ENCODE results near the gene SMPDL3A.
"Not testable (repeated sequence)": the region's sequence is repeated elsewhere in the genome, so short reads cannot be mapped to it uniquely, and the experiment has no call there.

SMPDL3A gene

DNA sequence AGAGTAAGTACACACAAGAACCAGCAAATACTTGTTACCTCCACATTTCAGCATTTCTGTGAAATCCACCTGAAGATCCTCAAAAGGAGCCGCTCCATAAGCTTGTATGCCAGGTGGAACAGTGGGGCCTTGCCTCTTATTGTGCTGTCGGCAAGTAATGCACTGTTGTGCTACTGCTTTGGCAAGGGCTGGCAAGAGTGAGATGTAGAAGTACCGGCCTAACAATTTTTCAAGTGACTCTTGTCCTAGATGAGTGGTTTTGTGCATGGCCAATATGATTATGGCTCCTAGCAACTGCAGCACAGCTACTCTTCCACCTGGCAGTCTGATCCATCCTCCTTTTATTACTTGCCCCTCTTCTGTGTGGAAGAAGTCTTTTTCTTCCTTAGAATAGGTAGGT lies 44.2 kb upstream of the SMPDL3A start:
- not testable (repeated sequence) for H3K9ac ChIP-seq (ENCODE audit: low read length); H3K4ac ChIP-seq (ENCODE audit: low read depth in 1 of 2, low read length in 2 of 2); H3K27ac ChIP-seq (ENCODE audit: low read length, poor library complexity, severe bottlenecking); H2BK5ac ChIP-seq (ENCODE audit: low read depth, low read length, poor library complexity, severe bottlenecking); H3K79me1 ChIP-seq (replicated peaks; ENCODE audit: low read length, poor library complexity, severe bottlenecking); H3K4me3 ChIP-seq (ENCODE audit: insufficient read depth in 1 of 2, low read depth in 1 of 2, low read length in 2 of 2); H4K91ac ChIP-seq (ENCODE audit: low read length); H3K4me2 ChIP-seq (ENCODE audit: low read length, poor library complexity, severe bottlenecking); H3K18ac ChIP-seq (ENCODE audit: low read depth in 1 of 2, low read length in 2 of 2); H2BK15ac ChIP-seq (ENCODE audit: low read depth, poor library complexity, severe bottlenecking); H2BK12ac ChIP-seq (ENCODE audit: low read length in 2 of 2); H3K4me1 ChIP-seq (ENCODE audit: control insufficient read depth, insufficient read depth, low read depth, low read length); H3K23ac ChIP-seq (ENCODE audit: low read length in 2 of 2); H2BK120ac ChIP-seq (ENCODE audit: low read depth, low read length); H3K27me3 ChIP-seq (ENCODE audit: control insufficient read depth in 1 of 2, insufficient read depth in 1 of 2, low read length in 2 of 2); H3K14ac ChIP-seq (ENCODE audit: low read length in 2 of 2); DNase-seq; H2AFZ ChIP-seq (ENCODE audit: low read depth, low read length); H2AK5ac ChIP-seq (ENCODE audit: low read length, severe bottlenecking); H4K8ac ChIP-seq (ENCODE audit: low read length); H3K36me3 ChIP-seq (ENCODE audit: control insufficient read depth in 1 of 2, insufficient read depth in 2 of 2, low read depth in 1 of 2, low read length in 2 of 2); H3K9me3 ChIP-seq (ENCODE audit: control insufficient read depth, low read length)
- whole genome bisulfite sequencing = 87% methylated on average over 3 of the region's 3 CpGs

- no peak overlapping the region for H3K27ac ChIP-seq (ENCODE audit: low read length, poor library complexity, severe bottlenecking)
- no peaks in the 10 kb centered on the region for H3K4me1 ChIP-seq (ENCODE audit: control insufficient read depth, insufficient read depth, low read depth, low read length)
- H3K4ac ChIP-seq (ENCODE audit: low read depth in 1 of 2, low read length in 2 of 2) = no peak overlapping the region
- H2BK5ac ChIP-seq (ENCODE audit: low read depth, low read length, poor library complexity, severe bottlenecking) = no peak overlapping the region
- no peak for DNase-seq
- no peaks in the 10 kb centered on the region for H3K79me1 ChIP-seq (replicated peaks; ENCODE audit: low read length, poor library complexity, severe bottlenecking)
- H2AFZ ChIP-seq (ENCODE audit: low read depth, low read length) = no peak overlapping the region
- no peak overlapping the region for H3K18ac ChIP-seq (ENCODE audit: low read depth in 1 of 2, low read length in 2 of 2)
- no peak overlapping the region for H2AK5ac ChIP-seq (ENCODE audit: low read length, severe bottlenecking)
- H3K27me3 ChIP-seq (ENCODE audit: control insufficient read depth in 1 of 2, insufficient read depth in 1 of 2, low read length in 2 of 2) = no peaks in the 10 kb centered on the region
- no peak overlapping the region for H3K23ac ChIP-seq (ENCODE audit: low read length in 2 of 2)
- no peak overlapping the region for H3K9ac ChIP-seq (ENCODE audit: low read length)
- no peak overlapping the region for H4K8ac ChIP-seq (ENCODE audit: low read length)
- no peak overlapping the region for H2BK120ac ChIP-seq (ENCODE audit: low read depth, low read length)
- no peak overlapping the region for H4K91ac ChIP-seq (ENCODE audit: low read length)
- no peak overlapping the region for H2BK12ac ChIP-seq (ENCODE audit: low read length in 2 of 2)
- H2BK15ac ChIP-seq (ENCODE audit: low read depth, poor library complexity, severe bottlenecking) = no peak overlapping the region
- WGBS = 94% methylated on average over 9 of the region's 9 CpGs
- no peaks in the 10 kb centered on the region for H3K36me3 ChIP-seq (ENCODE audit: control insufficient read depth in 1 of 2, insufficient read depth in 2 of 2, low read depth in 1 of 2, low read length in 2 of 2)
- H3K14ac ChIP-seq (ENCODE audit: low read length in 2 of 2) = no peak overlapping the region
- H3K9me3 ChIP-seq (ENCODE audit: control insufficient read depth, low read length) = no peaks in the 10 kb centered on the region
- H3K4me3 ChIP-seq (ENCODE audit: insufficient read depth in 1 of 2, low read depth in 1 of 2, low read length in 2 of 2) = no peak overlapping the region
- H3K4me2 ChIP-seq (ENCODE audit: low read length, poor library complexity, severe bottlenecking) = no peak overlapping the region
Measured at GRCh38 chr6:122746688-122747087, 42.4 kb upstream of the SMPDL3A start.

- Histone ChIP-seq H3K36me3 (ENCODE audit: control insufficient read depth in 1 of 2, insufficient read depth in 2 of 2, low read depth in 1 of 2, low read length in 2 of 2) (no peaks in the 10 kb centered on the region), H3K4ac (ENCODE audit: low read depth in 1 of 2, low read length in 2 of 2) (no peak overlapping the region), H3K4me1 (ENCODE audit: control insufficient read depth, insufficient read depth, low read depth, low read length) (no peaks in the 10 kb centered on the region), H4K91ac (ENCODE audit: low read length) (no peak overlapping the region), H2AK5ac (ENCODE audit: low read length, severe bottlenecking) (no peak overlapping the region), H2BK120ac (ENCODE audit: low read depth, low read length) (no peak overlapping the region), H3K27ac (ENCODE audit: low read length, poor library complexity, severe bottlenecking) (no peak overlapping the region), H3K14ac (ENCODE audit: low read length in 2 of 2) (no peak overlapping the region), H3K9ac (ENCODE audit: low read length) (no peak overlapping the region), H3K23ac (ENCODE audit: low read length in 2 of 2) (no peak overlapping the region), H3K18ac (ENCODE audit: low read depth in 1 of 2, low read length in 2 of 2) (no peak overlapping the region), H4K8ac (ENCODE audit: low read length) (no peak overlapping the region), H2BK12ac (ENCODE audit: low read length in 2 of 2) (no peak overlapping the region), H2BK15ac (ENCODE audit: low read depth, poor library complexity, severe bottlenecking) (no peak overlapping the region), H3K4me2 (ENCODE audit: low read length, poor library complexity, severe bottlenecking) (no peak overlapping the region), H2BK5ac (ENCODE audit: low read depth, low read length, poor library complexity, severe bottlenecking) (no peak overlapping the region), H2AFZ (ENCODE audit: low read depth, low read length) (no peak overlapping the region), H3K9me3 (ENCODE audit: control insufficient read depth, low read length) (no peaks in the 10 kb centered on the region), H3K27me3 (ENCODE audit: control insufficient read depth in 1 of 2, insufficient read depth in 1 of 2, low read length in 2 of 2) (no peaks in the 10 kb centered on the region), H3K79me1 (replicated peaks; ENCODE audit: low read length, poor library complexity, severe bottlenecking) (no peaks in the 10 kb centered on the region), H3K4me3 (ENCODE audit: insufficient read depth in 1 of 2, low read depth in 1 of 2, low read length in 2 of 2) (no peak overlapping the region)
- 96% methylated on average over 10 of the region's 10 CpGs for WGBS
- no peak for DNase-seq
Measured at GRCh38 chr6:122747573-122747972, 41.5 kb upstream of the SMPDL3A start.

DNA sequence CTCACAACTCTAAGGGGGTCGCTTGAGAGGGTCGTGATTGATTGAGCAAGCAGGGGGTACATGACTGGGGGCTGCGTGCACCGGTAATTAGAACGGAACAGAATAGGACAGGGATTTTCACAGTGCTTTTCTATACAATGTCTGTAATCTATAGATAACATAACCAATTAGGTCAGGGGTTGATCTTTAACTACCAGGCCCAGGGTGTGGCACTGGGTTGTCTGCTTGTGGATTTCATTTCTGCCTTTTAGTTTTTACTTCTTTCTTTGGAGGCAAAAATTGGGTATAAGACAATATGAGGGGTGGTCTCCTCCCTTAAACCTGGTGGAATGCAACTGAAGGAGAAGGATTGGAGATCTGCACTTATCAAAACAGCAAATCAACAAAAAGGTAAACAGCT lies 40.1 kb upstream of the SMPDL3A start:
- not testable (repeated sequence) for H3K23ac ChIP-seq (ENCODE audit: low read length in 2 of 2); H2BK120ac ChIP-seq (ENCODE audit: low read depth, low read length); H3K27me3 ChIP-seq (ENCODE audit: control insufficient read depth in 1 of 2, insufficient read depth in 1 of 2, low read length in 2 of 2); H4K91ac ChIP-seq (ENCODE audit: low read length); H3K4me3 ChIP-seq (ENCODE audit: insufficient read depth in 1 of 2, low read depth in 1 of 2, low read length in 2 of 2); H3K4me1 ChIP-seq (ENCODE audit: control insufficient read depth, insufficient read depth, low read depth, low read length); H2AFZ ChIP-seq (ENCODE audit: low read depth, low read length); H3K79me1 ChIP-seq (replicated peaks; ENCODE audit: low read length, poor library complexity, severe bottlenecking); H3K4ac ChIP-seq (ENCODE audit: low read depth in 1 of 2, low read length in 2 of 2); H3K36me3 ChIP-seq (ENCODE audit: control insufficient read depth in 1 of 2, insufficient read depth in 2 of 2, low read depth in 1 of 2, low read length in 2 of 2); H3K14ac ChIP-seq (ENCODE audit: low read length in 2 of 2); H3K18ac ChIP-seq (ENCODE audit: low read depth in 1 of 2, low read length in 2 of 2); H3K9me3 ChIP-seq (ENCODE audit: control insufficient read depth, low read length); H4K8ac ChIP-seq (ENCODE audit: low read length); H3K27ac ChIP-seq (ENCODE audit: low read length, poor library complexity, severe bottlenecking); H3K4me2 ChIP-seq (ENCODE audit: low read length, poor library complexity, severe bottlenecking); H3K9ac ChIP-seq (ENCODE audit: low read length); H2BK15ac ChIP-seq (ENCODE audit: low read depth, poor library complexity, severe bottlenecking); H2BK5ac ChIP-seq (ENCODE audit: low read depth, low read length, poor library complexity, severe bottlenecking); H2AK5ac ChIP-seq (ENCODE audit: low read length, severe bottlenecking); H2BK12ac ChIP-seq (ENCODE audit: low read length in 2 of 2); DNase-seq
- no CpG with 5 or more reads among the region's 5 CpGs for WGBS
